ENCODE measurements around the gene DERA.

DERA gene

DNA sequence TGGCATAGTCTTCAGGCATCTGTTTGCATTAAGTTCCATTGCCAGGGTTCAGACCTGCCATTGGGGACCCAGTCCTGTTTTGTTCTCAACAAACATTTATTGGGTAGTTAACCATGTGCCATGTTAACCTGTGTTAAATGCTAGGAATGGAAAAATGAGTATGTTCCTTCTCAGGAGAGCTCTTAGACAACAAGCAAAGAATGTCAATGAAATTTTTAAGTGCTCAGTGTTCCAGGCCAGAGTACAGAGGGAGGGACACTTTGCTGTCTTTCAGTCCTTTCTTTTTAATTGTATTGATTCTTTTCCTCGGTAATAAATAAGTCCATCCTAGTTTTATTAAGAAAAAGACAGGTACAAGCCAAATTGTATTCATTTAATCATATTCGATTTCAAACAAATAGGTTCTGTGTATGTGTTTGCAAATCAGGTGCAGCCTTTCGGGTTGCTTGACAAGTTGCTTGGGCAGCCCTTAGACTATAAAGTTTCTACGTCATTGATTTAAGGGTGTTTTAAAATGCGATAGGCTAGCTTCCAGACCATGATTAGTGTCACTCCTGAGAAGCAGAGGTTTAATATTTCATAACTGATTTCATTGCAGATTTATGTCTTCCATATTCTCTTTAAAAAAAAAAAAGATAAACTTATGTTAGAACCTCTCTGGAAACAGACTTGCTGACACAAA lies 123.1 kb downstream of the DERA start:
- Histone ChIP-seq H3K4me1 (ENCODE audit: control insufficient read depth, insufficient read depth, low read length) (no peaks in the 10 kb centered on the region), H3K9me3 (ENCODE audit: control insufficient read depth, insufficient read depth, low read depth, low read length) (no peaks in the 10 kb centered on the region), H3K4me3 (ENCODE audit: low read depth, low read length) (no peak overlapping the region), H3K27ac (ENCODE audit: extremely low read depth, low read depth, low read length) (no peak overlapping the region), H3K36me3 (ENCODE audit: control insufficient read depth in 2 of 2, insufficient read depth in 1 of 2, low read length in 2 of 2) (peaks cover 0 to 3% of the 10 kb centered on the region in 2 experiments; a peak in 1 of 3 replicates)
- CTCF ChIA-PET = no interaction called here
- POLR2A ChIA-PET = no interaction called here
- TF ChIP-seq ZNF248 (tag by site-specific recombination; IDR thresholded peaks at IDR 0.05) (no peak), ZNF391 (tag by site-specific recombination; IDR thresholded peaks at IDR 0.05; ENCODE audit: borderline replicate concordance, low read depth) (no peak), ZNF37A (tag by site-specific recombination; IDR thresholded peaks at IDR 0.05) (no peak), ZNF155 (tag by site-specific recombination; IDR thresholded peaks at IDR 0.05) (no peak), ZNF157 (tag by site-specific recombination; IDR thresholded peaks at IDR 0.05) (no peak), TRIM28 (IDR thresholded peaks at IDR 0.05; ENCODE audit: borderline replicate concordance, low read length) (no peak), ZNF660 (tag by site-specific recombination; IDR thresholded peaks at IDR 0.05) (no peak), ZNF560 (tag by site-specific recombination; IDR thresholded peaks at IDR 0.05; ENCODE audit: borderline replicate concordance) (no peak), ZNF416 (tag by site-specific recombination; IDR thresholded peaks at IDR 0.05) (no peak), ZNF221 (tag by site-specific recombination; IDR thresholded peaks at IDR 0.05; ENCODE audit: borderline replicate concordance) (no peak), ZNF830 (tag by site-specific recombination; IDR thresholded peaks at IDR 0.05; ENCODE audit: low read depth) (no peak), ZNF366 (tag by site-specific recombination; conservative IDR thresholded peaks at IDR 0.05) (no peak)
- TF ChIP-seq, protein P1, sequence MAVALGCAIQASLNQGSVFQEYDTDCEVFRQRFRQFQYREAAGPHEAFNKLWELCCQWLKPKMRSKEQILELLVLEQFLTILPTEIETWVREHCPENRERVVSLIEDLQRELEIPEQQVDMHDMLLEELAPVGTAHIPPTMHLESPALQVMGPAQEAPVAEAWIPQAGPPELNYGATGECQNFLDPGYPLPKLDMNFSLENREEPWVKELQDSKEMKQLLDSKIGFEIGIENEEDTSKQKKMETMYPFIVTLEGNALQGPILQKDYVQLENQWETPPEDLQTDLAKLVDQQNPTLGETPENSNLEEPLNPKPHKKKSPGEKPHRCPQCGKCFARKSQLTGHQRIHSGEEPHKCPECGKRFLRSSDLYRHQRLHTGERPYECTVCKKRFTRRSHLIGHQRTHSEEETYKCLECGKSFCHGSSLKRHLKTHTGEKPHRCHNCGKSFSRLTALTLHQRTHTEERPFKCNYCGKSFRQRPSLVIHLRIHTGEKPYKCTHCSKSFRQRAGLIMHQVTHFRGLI (tag by site-specific recombination; IDR thresholded peaks at IDR 0.05) = no peak
- TF ChIP-seq, protein P2, sequence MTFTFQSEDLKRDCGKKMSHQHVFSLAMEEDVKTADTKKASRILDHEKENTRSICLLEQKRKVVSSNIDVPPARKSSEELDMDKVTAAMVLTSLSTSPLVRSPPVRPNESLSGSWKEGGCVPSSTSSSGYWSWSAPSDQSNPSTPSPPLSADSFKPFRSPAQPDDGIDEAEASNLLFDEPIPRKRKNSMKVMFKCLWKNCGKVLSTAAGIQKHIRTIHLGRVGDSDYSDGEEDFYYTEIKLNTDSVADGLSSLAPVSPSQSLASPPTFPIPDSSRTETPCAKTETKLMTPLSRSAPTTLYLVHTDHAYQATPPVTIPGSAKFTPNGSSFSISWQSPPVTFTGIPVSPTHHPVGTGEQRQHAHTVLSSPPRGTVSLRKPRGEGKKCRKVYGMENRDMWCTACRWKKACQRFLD (tag by site-specific recombination; IDR thresholded peaks at IDR 0.05) = no peak
- TF ChIP-seq, protein P3, sequence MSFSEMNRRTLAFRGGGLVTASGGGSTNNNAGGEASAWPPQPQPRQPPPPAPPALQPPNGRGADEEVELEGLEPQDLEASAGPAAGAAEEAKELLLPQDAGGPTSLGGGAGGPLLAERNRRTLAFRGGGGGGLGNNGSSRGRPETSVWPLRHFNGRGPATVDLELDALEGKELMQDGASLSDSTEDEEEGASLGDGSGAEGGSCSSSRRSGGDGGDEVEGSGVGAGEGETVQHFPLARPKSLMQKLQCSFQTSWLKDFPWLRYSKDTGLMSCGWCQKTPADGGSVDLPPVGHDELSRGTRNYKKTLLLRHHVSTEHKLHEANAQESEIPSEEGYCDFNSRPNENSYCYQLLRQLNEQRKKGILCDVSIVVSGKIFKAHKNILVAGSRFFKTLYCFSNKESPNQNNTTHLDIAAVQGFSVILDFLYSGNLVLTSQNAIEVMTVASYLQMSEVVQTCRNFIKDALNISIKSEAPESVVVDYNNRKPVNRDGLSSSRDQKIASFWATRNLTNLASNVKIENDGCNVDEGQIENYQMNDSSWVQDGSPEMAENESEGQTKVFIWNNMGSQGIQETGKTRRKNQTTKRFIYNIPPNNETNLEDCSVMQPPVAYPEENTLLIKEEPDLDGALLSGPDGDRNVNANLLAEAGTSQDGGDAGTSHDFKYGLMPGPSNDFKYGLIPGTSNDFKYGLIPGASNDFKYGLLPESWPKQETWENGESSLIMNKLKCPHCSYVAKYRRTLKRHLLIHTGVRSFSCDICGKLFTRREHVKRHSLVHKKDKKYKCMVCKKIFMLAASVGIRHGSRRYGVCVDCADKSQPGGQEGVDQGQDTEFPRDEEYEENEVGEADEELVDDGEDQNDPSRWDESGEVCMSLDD (tag by site-specific recombination; IDR thresholded peaks at IDR 0.05) = no peak
- TF ChIP-seq, protein P4, sequence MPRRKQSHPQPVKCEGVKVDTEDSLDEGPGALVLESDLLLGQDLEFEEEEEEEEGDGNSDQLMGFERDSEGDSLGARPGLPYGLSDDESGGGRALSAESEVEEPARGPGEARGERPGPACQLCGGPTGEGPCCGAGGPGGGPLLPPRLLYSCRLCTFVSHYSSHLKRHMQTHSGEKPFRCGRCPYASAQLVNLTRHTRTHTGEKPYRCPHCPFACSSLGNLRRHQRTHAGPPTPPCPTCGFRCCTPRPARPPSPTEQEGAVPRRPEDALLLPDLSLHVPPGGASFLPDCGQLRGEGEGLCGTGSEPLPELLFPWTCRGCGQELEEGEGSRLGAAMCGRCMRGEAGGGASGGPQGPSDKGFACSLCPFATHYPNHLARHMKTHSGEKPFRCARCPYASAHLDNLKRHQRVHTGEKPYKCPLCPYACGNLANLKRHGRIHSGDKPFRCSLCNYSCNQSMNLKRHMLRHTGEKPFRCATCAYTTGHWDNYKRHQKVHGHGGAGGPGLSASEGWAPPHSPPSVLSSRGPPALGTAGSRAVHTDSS (tag by site-specific recombination; IDR thresholded peaks at IDR 0.05) = no peak

DNA sequence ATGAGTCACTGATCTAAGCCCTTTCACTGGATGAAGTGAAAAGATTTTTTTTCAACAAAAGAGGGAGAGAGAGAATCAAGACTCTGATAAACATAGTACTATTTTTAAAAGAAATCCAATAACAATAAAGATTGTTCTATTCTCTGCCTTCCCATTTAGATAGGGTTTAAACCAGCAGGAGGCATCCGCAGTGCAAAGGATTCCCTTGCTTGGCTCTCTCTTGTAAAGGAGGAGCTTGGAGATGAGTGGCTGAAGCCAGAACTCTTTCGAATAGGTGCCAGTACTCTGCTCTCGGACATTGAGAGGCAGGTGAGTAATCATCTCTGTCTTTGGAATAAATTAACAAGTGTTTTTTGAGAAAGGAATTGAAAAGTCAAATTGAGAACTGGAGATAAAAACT lies 124.9 kb downstream of the DERA start:
- H3K4me1 ChIP-seq (ENCODE audit: control insufficient read depth, insufficient read depth, low read length) = no peaks in the 10 kb centered on the region
- no peaks in the 10 kb centered on the region for H3K9me3 ChIP-seq (ENCODE audit: control insufficient read depth, insufficient read depth, low read depth, low read length)
- ChIA-PET CTCF (no interaction called here), POLR2A (no interaction called here)
- H3K4me3 ChIP-seq (ENCODE audit: low read depth, low read length) = no peak overlapping the region
- TF ChIP-seq, protein P5, sequence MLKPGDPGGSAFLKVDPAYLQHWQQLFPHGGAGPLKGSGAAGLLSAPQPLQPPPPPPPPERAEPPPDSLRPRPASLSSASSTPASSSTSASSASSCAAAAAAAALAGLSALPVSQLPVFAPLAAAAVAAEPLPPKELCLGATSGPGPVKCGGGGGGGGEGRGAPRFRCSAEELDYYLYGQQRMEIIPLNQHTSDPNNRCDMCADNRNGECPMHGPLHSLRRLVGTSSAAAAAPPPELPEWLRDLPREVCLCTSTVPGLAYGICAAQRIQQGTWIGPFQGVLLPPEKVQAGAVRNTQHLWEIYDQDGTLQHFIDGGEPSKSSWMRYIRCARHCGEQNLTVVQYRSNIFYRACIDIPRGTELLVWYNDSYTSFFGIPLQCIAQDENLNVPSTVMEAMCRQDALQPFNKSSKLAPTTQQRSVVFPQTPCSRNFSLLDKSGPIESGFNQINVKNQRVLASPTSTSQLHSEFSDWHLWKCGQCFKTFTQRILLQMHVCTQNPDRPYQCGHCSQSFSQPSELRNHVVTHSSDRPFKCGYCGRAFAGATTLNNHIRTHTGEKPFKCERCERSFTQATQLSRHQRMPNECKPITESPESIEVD (tag by site-specific recombination; IDR thresholded peaks at IDR 0.05) = no peak
- no peak for TF ChIP-seq ZNF335 (tag by site-specific recombination; conservative IDR thresholded peaks at IDR 0.05)
- TF ChIP-seq ZNF677 (tag by site-specific recombination; IDR thresholded peaks at IDR 0.05) = no peak
- no peak for TF ChIP-seq GFI1B (tag by site-specific recombination; IDR thresholded peaks at IDR 0.05)
- TF ChIP-seq, protein P6, sequence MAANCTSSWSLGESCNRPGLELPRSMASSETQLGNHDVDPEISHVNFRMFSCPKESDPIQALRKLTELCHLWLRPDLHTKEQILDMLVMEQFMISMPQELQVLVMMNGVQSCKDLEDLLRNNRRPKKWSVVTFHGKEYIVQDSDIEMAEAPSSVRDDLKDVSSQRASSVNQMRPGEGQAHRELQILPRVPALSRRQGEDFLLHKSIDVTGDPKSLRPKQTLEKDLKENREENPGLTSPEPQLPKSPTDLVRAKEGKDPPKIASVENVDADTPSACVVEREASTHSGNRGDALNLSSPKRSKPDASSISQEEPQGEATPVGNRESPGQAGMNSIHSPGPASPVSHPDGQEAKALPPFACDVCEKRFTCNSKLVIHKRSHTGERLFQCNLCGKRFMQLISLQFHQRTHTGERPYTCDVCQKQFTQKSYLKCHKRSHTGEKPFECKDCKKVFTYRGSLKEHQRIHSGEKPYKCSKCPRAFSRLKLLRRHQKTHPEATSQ (tag by site-specific recombination; IDR thresholded peaks at IDR 0.05) = no peak
- no peak for TF ChIP-seq HOXD13 (CRISPR knock-in tag; IDR thresholded peaks at IDR 0.05; ENCODE audit: borderline replicate concordance)
- no peak for TF ChIP-seq ZNF670 (tag by site-specific recombination; IDR thresholded peaks at IDR 0.05; ENCODE audit: low read depth)
- peaks cover 0 to 3% of the 10 kb centered on the region in 2 experiments; a peak in 1 of 3 replicates for H3K36me3 ChIP-seq (ENCODE audit: control insufficient read depth in 2 of 2, insufficient read depth in 1 of 2, low read length in 2 of 2)
- H3K27ac ChIP-seq (ENCODE audit: extremely low read depth, low read depth, low read length) = no peak overlapping the region

Data from HEK293 (cell line).